ENCODE results near the gene ACKR3.

The ACKR3 gene

DNA sequence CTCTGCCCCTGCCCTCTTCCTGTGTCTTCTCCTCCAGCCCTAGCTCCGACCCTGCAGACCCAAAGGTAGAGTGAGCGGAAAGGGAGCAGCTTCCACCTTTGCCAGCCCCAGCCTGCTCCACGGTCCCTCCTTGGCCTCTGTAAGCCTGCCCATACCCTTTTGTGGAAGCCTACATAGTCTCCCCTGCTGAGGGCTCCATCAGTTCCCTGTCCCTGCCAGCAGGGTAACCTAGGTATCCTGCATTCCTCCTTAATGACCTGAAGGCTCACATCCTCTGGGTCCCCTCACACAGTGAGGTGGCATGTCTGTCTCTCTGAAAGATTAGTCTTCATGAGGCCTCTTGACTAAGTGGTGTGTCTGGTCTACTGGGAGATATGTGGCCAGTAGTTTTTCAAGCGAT, 20.5 kb upstream of the ACKR3 start:
- no peak for DNase-seq (ENCODE audit: low read depth in 2 of 2)

DNA sequence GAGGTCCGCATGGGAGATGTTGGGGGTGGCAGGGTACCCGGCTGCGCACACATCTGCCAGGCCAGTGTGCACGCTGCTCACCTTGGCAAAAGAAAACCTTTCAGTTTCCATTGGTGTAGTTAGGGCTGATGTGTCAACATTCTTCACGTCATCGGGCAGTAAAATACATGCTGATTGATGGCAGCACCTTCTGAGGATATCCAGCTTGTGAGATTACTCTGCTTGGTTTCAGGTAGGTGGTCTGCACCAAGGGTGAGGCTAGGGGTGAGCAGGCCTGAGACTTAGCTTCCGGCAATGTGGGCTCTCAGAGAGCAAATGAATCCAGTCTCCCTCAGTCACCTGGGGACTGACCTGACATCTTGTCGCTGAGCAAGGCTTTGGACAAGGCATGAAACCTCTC, 19.3 kb upstream of the ACKR3 start:
- DNase-seq (ENCODE audit: low read depth in 2 of 2) = no peak

DNA sequence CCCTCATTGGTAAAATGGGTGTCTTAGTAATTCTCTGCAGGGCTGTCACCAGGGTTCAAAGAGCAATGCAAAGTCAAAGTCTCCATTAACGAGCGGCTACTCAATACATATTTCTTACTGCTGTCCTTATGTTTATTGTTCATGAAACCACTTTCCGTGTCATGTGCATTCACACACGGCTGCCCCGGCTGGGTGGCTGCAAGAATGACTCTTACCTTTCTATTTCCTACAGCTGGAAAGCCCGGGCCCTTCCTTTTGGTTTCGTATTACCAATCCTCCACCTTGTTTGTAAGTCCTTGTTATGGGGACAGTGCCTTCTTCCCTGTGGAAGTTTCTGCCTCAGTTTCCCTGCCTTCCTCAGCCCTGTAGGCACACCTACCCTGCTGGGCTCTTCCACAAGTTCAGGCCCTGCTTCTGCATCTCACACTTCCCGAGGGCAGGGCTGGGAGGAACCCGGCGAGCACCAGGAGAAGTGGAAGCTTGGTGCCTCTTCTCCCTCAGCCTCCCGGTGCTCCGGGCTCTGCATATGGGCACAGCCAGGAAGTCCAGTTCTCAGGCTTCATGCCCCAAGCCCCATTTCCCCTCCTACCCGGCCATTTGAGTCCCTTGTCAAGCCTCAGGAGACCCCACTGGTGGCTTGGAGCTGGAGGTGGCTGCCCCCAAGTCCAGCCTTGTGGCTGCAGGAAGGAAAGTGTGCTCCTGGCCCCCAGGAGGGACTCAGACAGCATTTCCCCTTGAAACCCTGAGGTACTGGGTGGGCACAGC, 18.7 kb upstream of the ACKR3 start:
- DNase-seq (ENCODE audit: low read depth in 2 of 2) = no peak

DNA sequence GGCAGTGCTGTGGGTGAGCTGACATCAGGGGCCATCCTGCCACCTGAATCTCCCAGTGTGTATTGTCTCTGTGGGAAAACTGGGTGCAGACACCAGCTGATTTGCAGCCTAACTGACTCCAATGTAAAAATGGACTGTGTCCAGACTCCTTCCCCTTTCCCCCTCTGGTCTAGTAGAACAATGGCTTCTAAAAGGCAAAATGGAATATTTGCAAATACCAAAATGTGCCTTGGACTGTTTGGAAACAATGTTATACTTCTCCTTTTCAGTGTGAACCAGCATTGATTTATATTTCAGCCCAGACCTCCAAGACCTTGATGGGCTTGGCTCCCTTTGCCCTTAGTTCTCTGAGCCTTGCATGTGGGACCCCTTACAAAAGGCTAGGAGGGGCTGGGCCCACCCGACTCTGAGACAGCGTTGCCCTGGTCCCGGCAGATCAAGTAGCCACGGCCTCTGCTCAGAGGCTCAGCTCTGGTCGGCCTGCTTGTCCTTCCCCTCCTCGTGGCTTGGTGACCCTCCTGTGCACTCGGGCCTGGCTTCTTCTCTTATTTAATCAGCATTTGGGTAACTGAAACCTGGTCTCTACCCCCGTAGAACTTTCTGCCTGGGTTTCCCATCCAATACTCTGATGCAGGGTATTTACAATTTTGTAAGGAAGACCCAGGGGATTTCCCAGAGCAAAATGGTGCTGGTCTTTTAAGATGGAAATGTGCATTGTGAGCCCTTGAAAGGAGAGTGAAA, 18.0 kb upstream of the ACKR3 start:
- DNase-seq (ENCODE audit: low read depth in 2 of 2) = no peak

DNA sequence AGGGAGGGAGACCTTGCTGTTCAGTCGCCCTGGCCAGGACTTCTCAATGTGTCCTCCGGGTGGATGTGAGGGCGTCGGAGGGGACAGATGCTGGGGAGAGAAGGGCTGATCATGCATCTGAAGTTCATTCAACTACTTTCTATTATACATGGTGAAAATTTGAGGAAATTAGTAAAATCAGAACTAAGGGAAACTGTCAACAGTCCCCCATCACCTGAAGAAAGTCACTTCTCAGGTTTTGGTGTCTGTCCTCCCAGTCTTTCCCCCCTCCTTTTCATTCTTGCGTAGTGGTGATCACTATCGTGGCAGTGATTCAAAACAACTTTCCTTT, 17.4 kb upstream of the ACKR3 start:
- no peak for DNase-seq (ENCODE audit: low read depth in 2 of 2)

DNA sequence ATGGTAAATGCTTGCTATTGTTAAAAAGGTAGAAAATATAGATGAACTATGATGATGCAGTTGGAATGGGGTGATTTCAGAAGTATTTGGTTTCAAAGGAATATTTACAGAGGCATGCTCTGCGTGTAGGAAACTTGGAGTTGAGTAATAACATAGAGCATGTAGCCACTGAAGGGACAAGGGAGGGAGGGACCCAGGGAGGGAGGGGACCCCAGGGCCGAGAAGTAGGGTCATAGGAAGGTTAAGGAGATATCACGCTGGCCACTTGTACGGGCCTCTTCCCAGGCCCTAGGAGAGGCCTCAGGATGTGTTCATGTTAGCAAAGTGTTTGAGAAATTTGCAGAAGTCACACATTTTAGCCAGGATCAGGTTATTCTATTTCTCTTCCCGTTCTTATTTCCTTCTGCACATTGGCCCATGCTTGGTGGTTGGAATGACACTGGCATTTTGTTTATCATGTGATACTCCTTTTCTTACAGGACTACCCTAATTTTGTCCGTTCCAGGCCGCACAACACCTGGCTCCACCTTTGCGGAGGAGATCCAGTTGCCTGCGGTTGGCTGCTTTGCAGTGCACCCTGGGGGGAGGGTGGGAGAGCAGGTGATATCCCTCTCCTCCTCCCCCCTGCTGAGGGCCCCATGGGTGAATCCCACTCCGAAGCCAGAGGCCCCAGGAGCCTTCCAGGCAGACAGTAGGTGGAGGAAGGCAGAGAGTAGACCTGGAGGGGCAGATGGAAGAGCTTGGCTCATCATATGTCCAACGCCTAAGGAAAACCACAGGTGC, 16.9 kb upstream of the ACKR3 start:
- no peak for DNase-seq (ENCODE audit: low read depth in 2 of 2)

DNA sequence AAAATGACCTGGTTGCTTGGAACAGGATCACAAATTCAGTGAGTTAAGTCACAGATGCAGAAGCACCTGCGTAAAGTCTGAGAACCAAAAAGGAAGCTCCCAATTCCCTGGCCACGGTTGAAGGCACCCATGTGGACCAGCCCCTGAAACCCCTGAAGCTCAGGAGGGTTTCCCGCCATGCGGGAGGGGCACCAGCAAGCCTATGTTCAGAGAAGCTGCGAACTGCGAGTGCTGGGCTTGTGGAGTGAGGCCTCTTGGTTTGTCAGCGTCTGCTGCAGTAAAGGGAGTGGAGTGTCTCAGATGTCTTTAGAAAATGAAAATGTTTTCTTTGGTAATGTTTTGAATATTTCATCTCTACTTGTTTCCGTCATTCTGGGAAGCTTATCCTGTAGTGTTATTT, 16.1 kb upstream of the ACKR3 start:
- DNase-seq (ENCODE audit: low read depth in 2 of 2) = no peak

DNA sequence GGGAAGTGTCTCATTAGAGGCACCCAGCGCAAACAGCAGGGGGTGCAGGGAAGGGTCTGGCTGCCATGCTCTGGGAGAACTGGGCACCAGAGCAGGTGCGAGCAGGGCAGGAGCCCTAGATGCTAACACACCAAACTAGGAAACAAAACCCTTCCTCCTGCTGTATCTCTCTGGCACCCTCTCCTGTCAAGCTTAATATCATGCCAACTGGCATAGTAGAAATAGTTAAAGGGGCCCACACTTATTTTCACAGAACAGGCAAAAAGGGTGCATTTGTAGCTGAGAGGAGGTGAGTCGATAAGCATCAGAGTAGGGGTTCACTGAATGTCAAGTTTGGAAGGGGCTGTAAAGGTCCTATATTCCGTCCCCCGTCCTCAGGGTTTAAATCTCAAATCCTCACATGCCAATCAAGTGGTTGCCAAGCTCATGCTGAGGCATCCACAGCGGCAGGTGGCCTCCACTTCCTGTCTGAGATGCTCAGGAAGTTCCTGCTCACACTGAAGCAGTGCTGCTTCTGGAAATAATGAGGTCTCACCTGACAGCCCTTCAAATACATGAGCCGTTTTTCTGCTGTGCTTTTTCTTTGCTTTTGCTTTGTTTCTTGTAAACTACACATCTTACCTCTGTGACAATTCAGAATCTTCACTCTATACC, 14.9 kb upstream of the ACKR3 start:
- DNase-seq (ENCODE audit: low read depth in 2 of 2) = no peak

DNA sequence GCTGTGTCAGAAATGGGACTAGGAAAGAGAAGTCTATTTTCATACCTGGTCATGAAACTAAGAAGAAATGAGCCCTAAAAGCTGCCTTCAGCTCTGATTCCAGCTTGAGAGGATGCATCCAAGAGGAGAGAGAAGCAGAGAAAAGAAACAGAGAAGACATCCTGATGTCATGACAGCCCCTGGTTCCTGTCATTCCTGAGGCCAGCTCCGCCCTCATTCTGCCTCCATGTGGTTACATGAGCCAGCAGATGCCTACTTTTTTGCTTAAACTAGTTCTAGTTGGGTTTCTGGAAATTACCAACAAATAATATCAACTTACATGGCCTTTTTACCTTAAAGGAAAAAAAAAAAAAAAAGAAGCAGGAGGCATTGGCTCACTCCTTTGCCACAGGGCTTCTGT, 14.1 kb upstream of the ACKR3 start:
- no peak for DNase-seq (ENCODE audit: low read depth in 2 of 2)

DNA sequence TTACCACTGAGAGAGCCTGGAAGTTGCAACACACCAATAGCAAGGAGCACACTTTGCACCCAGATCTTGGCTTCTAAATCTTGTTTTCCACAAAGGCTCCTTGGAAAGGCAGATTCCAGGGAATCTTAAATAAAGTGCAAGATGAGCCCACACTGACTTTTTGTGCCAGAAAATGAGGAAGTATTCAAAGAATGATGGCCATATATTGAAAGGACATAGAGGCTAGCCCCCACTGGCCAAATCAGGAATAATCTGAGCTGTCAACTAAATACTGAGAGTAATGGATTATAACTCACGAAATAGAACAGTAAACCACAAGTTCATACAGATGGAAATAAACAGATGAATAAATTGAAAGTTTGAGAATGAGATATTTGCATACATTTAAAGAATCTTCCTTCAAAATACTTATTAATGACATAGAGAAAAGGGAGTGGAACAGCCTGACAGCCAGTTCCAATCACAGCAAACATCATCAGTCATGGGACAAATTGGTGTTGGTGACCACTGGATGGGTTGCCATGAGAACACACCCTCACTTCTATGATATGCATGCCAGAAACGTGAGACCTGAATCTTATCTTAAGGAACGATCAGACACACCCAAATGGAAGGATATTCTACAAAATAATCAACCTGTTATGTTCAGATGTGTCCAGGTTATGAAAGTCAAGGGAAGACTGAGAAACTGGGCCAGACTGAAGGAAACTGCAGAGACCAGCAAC, 12.2 kb upstream of the ACKR3 start:
- DNase-seq (ENCODE audit: low read depth in 2 of 2) = no peak

DNA sequence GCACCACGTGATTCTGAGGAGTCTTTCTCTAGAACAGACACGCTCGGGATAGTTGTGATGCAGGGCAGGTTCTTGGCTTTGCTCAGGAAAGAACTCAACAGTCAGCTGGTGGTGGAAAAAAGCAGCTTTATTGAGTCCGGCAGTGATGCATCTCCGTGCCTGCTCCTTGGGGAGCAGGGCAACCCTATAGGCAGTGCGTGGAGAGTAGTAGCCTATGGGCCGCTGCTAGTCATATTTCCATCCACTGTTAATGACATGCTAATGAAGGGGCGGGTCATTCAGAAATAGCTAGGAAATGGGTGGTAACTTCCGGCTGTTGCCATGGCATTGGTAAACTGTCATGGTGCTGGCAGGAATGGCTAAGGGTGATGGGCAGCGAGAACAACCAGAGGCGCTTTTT, 11.6 kb upstream of the ACKR3 start:
- DNase-seq (ENCODE audit: low read depth in 2 of 2) = no peak

DNA sequence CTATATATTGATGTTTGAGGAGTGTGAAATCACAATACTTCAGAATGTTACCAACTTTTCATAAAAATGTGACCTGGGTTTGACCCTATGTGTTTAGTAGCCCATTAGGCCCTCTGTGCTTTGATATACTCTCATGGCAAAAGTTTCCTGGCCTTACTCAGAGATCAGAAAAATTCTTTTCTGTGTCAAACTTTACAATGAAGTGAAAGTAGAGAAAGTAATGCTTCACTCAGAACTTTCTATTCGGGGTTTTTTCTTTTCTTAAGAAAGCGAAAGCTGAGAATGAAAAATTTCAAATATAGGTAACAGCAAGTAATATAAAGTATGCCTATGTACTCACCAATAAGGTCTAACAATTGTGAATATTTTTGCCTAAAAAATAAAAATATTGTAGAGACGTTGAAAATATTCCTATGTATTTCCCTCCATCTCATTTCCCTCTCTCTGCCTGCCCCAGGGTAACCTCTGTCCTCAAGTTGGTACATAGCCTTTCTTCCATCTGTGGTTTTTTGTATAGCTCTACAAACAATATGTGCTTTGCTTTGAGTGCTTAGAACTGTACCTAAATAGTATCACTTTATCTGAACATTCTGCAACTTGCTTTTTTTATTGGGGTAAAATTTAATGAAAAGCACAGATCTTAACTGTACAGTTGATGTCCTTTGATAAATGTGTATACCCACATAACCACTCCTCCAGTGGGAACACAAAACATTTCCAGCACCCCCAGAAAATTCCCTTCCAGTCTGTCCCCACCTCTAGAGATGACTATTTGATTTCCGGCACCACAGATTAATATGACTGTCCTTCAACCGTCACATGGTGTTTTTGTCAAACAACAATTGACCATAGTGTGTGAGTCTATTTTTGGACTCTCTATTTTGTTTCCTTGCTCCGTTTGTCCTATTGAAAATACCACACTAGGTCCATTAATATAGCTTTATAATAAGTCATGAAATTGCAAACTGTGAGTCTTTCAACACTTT, 10.3 kb upstream of the ACKR3 start:
- DNase-seq (ENCODE audit: low read depth in 2 of 2) = no peak

DNA sequence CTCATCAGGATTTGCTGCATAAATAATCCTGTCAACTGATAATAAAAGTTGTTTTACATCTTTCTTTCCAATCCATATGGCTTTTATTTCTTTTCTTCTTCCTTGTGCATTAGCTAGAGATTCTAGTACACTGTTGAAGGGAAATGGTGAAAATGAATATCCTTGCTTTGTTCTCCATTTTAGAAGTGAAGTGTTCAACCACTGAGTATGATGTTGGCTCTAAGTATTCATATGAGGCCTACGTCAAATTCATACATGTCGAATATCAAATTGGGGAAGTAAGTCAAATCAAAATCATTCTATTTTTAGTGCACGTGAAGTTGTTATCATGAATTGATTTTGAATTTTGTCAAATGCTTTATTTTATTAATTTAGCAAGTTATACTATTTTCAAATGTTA, 7.8 kb upstream of the ACKR3 start:
- no peak for DNase-seq (ENCODE audit: low read depth in 2 of 2)

DNA sequence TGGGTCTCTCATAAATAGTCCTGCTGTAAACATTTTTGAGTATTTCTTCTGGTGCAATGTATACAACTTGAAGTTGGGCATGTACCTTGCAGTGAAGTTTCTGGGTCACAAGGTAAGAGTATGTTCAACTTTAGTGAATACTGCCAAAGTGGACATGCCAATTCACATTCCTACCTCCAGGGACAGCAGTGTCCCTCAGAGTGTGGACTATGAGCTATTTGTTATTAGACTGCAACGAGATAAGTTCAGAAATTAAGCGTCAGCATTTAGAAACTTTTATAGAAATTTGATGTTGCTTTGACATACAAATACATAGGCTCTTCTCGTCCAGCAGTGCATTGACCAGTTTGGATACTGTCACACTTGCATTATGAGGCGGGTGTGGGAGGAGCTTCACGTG, 7.2 kb upstream of the ACKR3 start:
- no peak for DNase-seq (ENCODE audit: low read depth in 2 of 2)

DNA sequence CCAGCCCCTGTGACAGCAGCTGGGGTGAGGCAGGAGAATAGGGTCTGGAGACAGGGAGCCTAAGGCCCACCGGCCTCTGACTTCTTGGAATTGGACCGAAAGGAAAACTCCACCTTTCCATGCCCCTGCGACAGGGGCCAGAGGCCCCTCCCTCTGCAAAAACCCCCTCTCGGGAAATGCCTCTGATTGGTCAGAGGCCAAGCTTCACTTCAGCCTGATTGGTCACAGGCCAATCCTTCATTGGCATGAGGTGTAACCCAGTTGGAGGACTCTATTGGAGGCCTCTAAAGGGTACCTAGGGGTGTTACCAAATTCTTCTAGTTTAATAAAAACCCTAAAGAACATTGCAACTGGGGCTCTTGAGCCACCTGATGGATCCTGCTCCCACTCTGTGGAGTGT, 5.7 kb upstream of the ACKR3 start:
- no peak for DNase-seq (ENCODE audit: low read depth in 2 of 2)

DNA sequence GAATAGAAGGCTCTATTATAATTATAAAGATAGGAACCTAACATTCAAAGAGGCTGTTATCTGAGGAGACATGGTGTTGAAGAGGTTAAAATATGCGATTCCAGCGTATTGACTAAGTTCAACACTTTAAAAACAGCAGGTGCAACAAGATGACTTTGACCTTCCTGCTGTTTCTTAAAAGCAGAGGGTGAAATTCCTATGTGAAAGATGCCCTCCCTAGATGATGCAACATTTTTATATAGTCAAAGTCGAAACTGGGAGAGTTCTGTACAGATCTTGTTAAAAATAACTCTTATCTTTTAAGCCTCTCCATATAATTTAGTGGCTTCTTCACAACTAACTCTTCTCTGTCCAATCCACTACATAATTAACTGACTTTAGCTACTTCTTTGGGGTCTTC, 4.4 kb upstream of the ACKR3 start:
- no peak for DNase-seq (ENCODE audit: low read depth in 2 of 2)

DNA sequence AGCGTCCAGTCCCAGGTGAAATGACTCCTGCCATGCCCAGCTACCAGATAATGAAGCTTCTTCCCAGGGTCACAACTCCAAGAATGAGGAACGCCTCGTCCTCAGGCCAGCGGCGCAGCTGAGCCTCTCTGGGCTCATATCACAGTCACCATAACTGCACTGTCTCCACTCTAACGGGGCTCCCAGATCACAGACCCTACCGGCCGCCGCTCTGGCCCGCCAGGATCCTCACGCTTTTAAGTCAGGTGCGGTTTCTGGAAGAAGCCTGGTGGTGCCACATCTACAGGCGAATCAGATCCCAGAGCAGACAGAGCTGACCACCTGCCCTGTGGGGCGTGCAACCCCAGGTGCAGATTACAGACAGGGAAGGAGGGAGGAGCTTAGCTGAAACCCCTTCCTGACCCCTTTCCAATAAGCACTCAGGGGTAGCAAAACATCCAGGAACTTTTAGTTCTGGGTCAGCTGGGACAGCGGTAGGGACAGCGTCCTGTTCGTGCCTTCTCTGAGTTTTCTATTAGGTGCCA, 3.7 kb upstream of the ACKR3 start:
- DNase-seq (ENCODE audit: low read depth in 2 of 2) = no peak

DNA sequence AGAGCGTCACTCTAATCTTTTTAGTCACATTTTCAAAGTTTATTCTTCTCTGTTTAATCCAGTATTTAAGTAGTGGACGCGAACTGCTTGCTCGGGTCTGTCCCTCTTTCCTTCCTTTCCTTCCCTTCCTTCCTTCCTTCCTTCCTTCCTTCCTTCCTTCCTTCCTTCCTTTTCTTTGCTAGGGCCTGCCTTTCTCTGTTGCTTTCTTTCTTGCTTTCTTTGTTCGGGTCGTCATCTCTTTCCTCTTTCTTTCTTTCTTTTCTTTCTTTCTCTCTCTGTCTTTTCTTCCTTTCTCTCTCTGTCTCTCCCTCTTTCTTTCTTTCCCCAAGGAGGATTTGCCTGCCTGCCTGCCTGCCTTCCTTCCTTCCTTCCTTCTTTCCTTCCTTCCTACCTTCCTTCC, 3.0 kb upstream of the ACKR3 start:
- no peak for DNase-seq (ENCODE audit: low read depth in 2 of 2)

DNA sequence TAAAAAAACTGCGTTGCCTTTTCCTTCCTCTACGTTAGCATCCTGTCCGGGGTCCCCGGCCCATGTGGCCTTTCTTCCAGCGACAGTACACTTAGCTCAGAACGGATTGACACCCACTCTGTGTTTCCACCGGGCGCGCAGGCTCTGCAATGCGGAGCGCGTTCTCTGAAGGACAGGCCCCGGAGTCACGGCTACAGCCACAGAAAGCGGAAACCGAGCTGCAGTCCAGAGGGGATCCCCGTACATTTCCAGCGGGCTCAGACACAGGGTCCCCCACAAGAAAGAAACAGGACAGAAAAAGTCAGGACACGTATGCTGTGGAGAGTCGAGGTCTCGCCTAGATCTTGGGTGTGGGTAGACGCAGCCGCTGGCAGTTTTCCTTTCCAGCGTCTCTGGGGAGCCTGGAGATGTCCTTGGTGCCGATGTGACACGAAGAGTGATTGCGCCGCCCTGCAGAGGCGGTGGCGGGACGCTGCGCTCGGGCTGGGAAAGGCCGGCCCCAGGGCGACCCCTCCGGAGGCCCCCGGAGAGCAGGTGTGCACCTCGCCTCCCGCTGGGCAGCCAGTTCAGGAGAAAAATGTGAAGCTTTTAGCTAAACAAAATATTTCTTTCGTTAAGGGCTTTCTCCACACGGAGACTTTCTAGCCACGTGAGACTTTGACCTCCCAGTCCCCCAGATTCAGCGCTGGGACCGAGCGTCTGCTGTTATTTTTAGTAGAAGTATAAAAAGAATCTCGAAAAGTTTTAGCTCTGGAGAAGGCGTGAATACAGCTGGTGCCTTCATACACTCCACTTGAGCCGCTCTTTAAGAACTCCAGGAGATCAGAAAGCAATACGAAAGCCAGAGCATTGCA, 1.3 kb upstream of the ACKR3 start:
- no peak for DNase-seq (ENCODE audit: low read depth in 2 of 2)
